ENCODE results near the gene ZCCHC7. TPM values are rescaled to one million over a fixed set of nuclear protein-coding genes. Genes with fewer than 3 reads are reported as not detected.

The ZCCHC7 gene
- total and polyA plus RNA-seq, 10 of the 15 experiments (the other 5 are each of a cell fraction or from before 2014, with no cell fraction given): 42.9 to 178 (median 53.3) TPM

DNA sequence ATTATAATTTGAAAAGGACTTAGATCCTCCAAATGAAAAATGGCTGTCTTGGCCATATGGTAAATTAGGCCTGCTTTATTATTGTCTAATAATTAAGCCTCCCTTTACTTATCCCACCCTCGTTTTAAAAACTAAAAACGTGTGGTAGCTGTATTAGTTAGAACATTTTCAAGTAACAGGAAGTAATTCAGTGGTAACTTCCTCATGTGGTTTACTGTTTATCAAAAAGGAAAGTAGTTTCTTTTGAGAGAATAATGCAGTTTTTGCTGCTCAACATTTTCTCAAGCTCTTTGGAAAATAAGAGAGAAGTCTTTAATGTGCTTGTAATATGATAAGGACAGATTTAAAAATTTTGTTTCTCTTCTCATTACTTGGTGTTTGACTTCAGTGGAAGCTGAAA is 26.0 kb downstream of the ZCCHC7 start (continued):
- TF ChIP-seq, protein P1, sequence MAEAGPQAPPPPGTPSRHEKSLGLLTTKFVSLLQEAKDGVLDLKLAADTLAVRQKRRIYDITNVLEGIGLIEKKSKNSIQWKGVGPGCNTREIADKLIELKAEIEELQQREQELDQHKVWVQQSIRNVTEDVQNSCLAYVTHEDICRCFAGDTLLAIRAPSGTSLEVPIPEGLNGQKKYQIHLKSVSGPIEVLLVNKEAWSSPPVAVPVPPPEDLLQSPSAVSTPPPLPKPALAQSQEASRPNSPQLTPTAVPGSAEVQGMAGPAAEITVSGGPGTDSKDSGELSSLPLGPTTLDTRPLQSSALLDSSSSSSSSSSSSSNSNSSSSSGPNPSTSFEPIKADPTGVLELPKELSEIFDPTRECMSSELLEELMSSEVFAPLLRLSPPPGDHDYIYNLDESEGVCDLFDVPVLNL (IDR thresholded peaks at IDR 0.05; ENCODE audit: low read depth, low read length): no peak
- TF ChIP-seq PRDM15 (CRISPR knock-in tag; IDR thresholded peaks at IDR 0.05): no peak
- TF ChIP-seq KDM1A (IDR thresholded peaks at IDR 0.05; ENCODE audit: borderline replicate concordance): no peak
- no peak; the same call in 1 of the 2 replicates for TF ChIP-seq SMC3 (IDR thresholded peaks at IDR 0.05; ENCODE audit: borderline replicate concordance, low read length)
- TF ChIP-seq CBFB (IDR thresholded peaks at IDR 0.05; ENCODE audit: low read depth): peak; percentile 59; the same call in 1 of the 2 replicates
- TF ChIP-seq ZBTB11 (CRISPR knock-in tag; IDR thresholded peaks at IDR 0.05): no peak
- TF ChIP-seq ZNF217 (IDR thresholded peaks at IDR 0.05): no peak
- TF ChIP-seq NFYA (IDR thresholded peaks at IDR 0.05; ENCODE audit: borderline replicate concordance, low read depth, low read length): no peak
- no peak for TF ChIP-seq YBX1 (IDR thresholded peaks at IDR 0.05)
- TF ChIP-seq HCFC1 (IDR thresholded peaks at IDR 0.05; ENCODE audit: low read length): no peak
- TF ChIP-seq EP300 (IDR thresholded peaks at IDR 0.05; ENCODE audit: borderline replicate concordance in 1 of 2, control insufficient read depth in 1 of 2, low read depth in 2 of 2, low read length in 2 of 2): 0 out of 4 replicates have a peak, but pooled peaks have one; percentile 36 to 52
- TF ChIP-seq, protein P2, sequence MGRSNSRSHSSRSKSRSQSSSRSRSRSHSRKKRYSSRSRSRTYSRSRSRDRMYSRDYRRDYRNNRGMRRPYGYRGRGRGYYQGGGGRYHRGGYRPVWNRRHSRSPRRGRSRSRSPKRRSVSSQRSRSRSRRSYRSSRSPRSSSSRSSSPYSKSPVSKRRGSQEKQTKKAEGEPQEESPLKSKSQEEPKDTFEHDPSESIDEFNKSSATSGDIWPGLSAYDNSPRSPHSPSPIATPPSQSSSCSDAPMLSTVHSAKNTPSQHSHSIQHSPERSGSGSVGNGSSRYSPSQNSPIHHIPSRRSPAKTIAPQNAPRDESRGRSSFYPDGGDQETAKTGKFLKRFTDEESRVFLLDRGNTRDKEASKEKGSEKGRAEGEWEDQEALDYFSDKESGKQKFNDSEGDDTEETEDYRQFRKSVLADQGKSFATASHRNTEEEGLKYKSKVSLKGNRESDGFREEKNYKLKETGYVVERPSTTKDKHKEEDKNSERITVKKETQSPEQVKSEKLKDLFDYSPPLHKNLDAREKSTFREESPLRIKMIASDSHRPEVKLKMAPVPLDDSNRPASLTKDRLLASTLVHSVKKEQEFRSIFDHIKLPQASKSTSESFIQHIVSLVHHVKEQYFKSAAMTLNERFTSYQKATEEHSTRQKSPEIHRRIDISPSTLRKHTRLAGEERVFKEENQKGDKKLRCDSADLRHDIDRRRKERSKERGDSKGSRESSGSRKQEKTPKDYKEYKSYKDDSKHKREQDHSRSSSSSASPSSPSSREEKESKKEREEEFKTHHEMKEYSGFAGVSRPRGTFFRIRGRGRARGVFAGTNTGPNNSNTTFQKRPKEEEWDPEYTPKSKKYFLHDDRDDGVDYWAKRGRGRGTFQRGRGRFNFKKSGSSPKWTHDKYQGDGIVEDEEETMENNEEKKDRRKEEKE (IDR thresholded peaks at IDR 0.05): no peak
- no peak for TF ChIP-seq NFYB (IDR thresholded peaks at IDR 0.05; ENCODE audit: insufficient read depth, low read depth, low read length)
- no peak for TF ChIP-seq CHD2 (IDR thresholded peaks at IDR 0.05; ENCODE audit: borderline replicate concordance, low read depth, low read length)
- TF ChIP-seq CHD1 (IDR thresholded peaks at IDR 0.05; ENCODE audit: low read depth, low read length): no peak
- TF ChIP-seq IKZF1 (conservative IDR thresholded peaks at IDR 0.05): peak; percentile 36; the same call in 1 of the 2 replicates
- TF ChIP-seq ELK1 (IDR thresholded peaks at IDR 0.05; ENCODE audit: low read depth, low read length): no peak
- no peak for TF ChIP-seq POLR2AphosphoS2 (IDR thresholded peaks at IDR 0.05; ENCODE audit: low read depth, low read length)
- no peak for TF ChIP-seq POLR2A (IDR thresholded peaks at IDR 0.05; ENCODE audit: low read depth, low read length)

Measured in GM12878 (cell line).